Measurements from ENCODE around the gene CCDC97.

Gene CCDC97

DNA sequence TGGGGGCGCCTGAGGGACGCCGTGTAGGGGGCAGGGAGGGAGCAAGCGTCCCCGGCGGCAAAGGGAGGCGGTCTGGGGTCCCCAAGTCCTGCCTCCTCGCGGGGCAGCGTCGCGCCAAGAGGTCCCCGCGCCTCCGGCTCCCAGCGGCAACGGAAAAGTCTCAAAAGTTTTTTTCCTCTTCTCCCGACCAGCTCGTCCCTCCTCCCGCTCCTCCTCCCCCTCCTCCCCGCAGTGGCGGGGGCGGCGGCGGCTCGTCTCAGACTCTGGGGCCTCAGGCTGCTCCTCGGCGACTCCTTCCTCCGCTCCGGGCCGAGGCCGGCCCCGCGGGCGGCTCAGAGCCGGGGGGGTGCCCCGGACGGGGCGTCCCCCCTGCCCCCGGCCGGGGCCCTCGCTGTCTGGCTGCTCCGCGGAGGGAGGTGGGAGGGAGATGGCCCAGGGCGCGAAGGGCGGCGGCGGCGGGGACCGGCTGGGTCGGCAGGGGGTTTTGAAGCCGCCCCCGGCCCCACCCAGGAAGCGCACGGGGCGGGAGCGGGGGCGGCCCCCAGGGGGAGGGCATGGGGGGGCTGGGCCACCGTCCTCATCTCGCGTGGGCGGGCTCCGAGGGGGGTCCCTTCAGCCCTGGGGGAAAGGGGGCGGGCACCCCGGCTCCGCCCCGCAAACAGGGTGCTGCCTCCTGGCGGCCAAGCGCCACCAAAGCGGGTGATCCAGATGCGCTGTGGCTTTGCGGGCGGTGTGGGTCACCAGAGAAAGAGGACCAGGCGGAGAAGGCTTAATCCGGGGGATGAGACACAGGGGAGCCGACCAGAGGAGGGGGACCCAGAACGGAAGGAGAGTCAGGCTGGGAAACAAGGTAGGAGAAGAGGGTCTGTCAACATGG is 43.7 kb downstream of the CCDC97 start, which contains the start of gene TGFB1 (continued):
- TF ChIP-seq ZNF560 (tag by site-specific recombination; IDR thresholded peaks at IDR 0.05; ENCODE audit: borderline replicate concordance): no peak
- TF ChIP-seq ZNF664 (tag by site-specific recombination; IDR thresholded peaks at IDR 0.05): no peak; the same call in 1 of the 2 replicates
- no peak; the same call in 1 of the 2 replicates for TF ChIP-seq ZEB2 (tag by site-specific recombination; IDR thresholded peaks at IDR 0.05)
- peak; percentile 78 for TF ChIP-seq ZNF423 (tag by site-specific recombination; IDR thresholded peaks at IDR 0.05)
- peak; percentile 89 for TF ChIP-seq ZNF341 (tag by site-specific recombination; IDR thresholded peaks at IDR 0.05; ENCODE audit: low read depth)
- TF ChIP-seq PRDM6 (tag by site-specific recombination; IDR thresholded peaks at IDR 0.05): no peak
- TF ChIP-seq ZNF23 (tag by site-specific recombination; IDR thresholded peaks at IDR 0.05; ENCODE audit: borderline replicate concordance): no peak
- no peak for TF ChIP-seq MZF1 (tag by site-specific recombination; IDR thresholded peaks at IDR 0.05; ENCODE audit: borderline replicate concordance)
- no peak for TF ChIP-seq ZNF585B (tag by site-specific recombination; IDR thresholded peaks at IDR 0.05)
- no peak for TF ChIP-seq ZBTB6 (tag by site-specific recombination; IDR thresholded peaks at IDR 0.05)
- no peak for TF ChIP-seq ZNF792 (tag by site-specific recombination; IDR thresholded peaks at IDR 0.05)
- no peak for TF ChIP-seq ZNF670 (tag by site-specific recombination; IDR thresholded peaks at IDR 0.05; ENCODE audit: low read depth)
- peak; percentile 67; the same call in 1 of the 2 replicates for TF ChIP-seq KLF7 (tag by site-specific recombination; IDR thresholded peaks at IDR 0.05; ENCODE audit: borderline replicate concordance)
- no peak for TF ChIP-seq ZNF292 (tag by site-specific recombination; IDR thresholded peaks at IDR 0.05; ENCODE audit: borderline replicate concordance, low read depth)
- TF ChIP-seq PRDM1 (tag by site-specific recombination; IDR thresholded peaks at IDR 0.05): no peak
- no peak for TF ChIP-seq HOXD13 (CRISPR knock-in tag; IDR thresholded peaks at IDR 0.05; ENCODE audit: borderline replicate concordance)
- TF ChIP-seq ZBTB49 (tag by site-specific recombination; IDR thresholded peaks at IDR 0.05; ENCODE audit: low read depth): no peak
- peak; percentile 53; the same call in 1 of the 2 replicates for TF ChIP-seq ZNF600 (tag by site-specific recombination; IDR thresholded peaks at IDR 0.05)
- no peak for TF ChIP-seq YY1 (tag by site-specific recombination; IDR thresholded peaks at IDR 0.05)
- TF ChIP-seq ZNF645 (tag by site-specific recombination; IDR thresholded peaks at IDR 0.05): no peak
- TF ChIP-seq SETDB1 (IDR thresholded peaks at IDR 0.05; ENCODE audit: insufficient read length, low read length): no peak
- no peak for TF ChIP-seq ZNF548 (tag by site-specific recombination; IDR thresholded peaks at IDR 0.05)
- no peak for TF ChIP-seq ZNF404 (tag by site-specific recombination; IDR thresholded peaks at IDR 0.05)
- no peak for TF ChIP-seq WT1 (tag by site-specific recombination; IDR thresholded peaks at IDR 0.05)
- TF ChIP-seq ZNF121 (tag by site-specific recombination; IDR thresholded peaks at IDR 0.05): no peak
- no peak for TF ChIP-seq ZNF350 (tag by site-specific recombination; IDR thresholded peaks at IDR 0.05)
- TF ChIP-seq ZNF138 (tag by site-specific recombination; IDR thresholded peaks at IDR 0.05; ENCODE audit: borderline replicate concordance): no peak
- peak; percentile 50 for TF ChIP-seq ZNF692 (tag by site-specific recombination; IDR thresholded peaks at IDR 0.05)
- no peak for TF ChIP-seq ZBTB26 (tag by site-specific recombination; optimal IDR thresholded peaks at IDR 0.05)
- peak; percentile 75 for TF ChIP-seq KLF10 (tag by site-specific recombination; IDR thresholded peaks at IDR 0.05)
- peak; percentile 71 for TF ChIP-seq ZSCAN30 (tag by site-specific recombination; IDR thresholded peaks at IDR 0.05)
